ENCODE results near the gene ATP2A3. TPM values are rescaled to one million over a fixed set of nuclear protein-coding genes. Genes with fewer than 3 reads are reported as not detected.

The ATP2A3 gene
- total RNA-seq, 4 donors from 2014 or later, result 142 to 300 (median 208) TPM

DNA sequence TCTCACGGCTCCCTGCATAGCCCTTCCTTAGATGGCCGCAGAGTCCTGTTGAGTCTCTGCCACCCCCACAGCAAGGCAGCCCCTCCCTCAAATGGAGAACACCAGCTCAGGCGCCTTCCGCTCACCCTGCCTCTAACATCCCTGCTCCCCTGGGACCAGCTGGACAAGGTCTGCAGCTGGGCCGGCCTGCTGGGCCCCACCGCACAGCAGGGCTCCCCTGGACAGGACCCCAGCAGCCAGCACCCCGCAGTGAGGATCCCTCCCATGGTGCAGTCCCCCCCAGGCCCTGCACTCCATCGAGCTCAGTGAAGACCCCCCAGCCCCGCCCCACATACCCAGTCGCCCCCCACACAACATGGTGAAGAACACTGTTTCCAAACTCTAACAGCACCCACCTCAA lies 10.2 kb downstream of the ATP2A3 start:
- Histone ChIP-seq H3K27me3 (no peaks in the 10 kb centered on the region), H3K4me1 (peaks cover 3 to 7% (median 4%) of the 10 kb centered on the region in 4 donors), H3K9me3 (no peaks in the 10 kb centered on the region), H3K36me3 (peaks cover 0 to 8% (median 4%) of the 10 kb centered on the region in 4 donors), H3K27ac (no peak overlapping the region), H3K4me3 (no peak overlapping the region)
- TF ChIP-seq EP300 (IDR thresholded peaks at IDR 0.05; ENCODE audit: low read depth) (no peak), POLR2AphosphoS5 (IDR thresholded peaks at IDR 0.05) (no peak), POLR2A (IDR thresholded peaks at IDR 0.05) (no peak)
- TF ChIP-seq, protein P1, sequence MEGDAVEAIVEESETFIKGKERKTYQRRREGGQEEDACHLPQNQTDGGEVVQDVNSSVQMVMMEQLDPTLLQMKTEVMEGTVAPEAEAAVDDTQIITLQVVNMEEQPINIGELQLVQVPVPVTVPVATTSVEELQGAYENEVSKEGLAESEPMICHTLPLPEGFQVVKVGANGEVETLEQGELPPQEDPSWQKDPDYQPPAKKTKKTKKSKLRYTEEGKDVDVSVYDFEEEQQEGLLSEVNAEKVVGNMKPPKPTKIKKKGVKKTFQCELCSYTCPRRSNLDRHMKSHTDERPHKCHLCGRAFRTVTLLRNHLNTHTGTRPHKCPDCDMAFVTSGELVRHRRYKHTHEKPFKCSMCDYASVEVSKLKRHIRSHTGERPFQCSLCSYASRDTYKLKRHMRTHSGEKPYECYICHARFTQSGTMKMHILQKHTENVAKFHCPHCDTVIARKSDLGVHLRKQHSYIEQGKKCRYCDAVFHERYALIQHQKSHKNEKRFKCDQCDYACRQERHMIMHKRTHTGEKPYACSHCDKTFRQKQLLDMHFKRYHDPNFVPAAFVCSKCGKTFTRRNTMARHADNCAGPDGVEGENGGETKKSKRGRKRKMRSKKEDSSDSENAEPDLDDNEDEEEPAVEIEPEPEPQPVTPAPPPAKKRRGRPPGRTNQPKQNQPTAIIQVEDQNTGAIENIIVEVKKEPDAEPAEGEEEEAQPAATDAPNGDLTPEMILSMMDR (IDR thresholded peaks at IDR 0.05), result no peak
- in situ Hi-C loops (cut with MboI; ENCODE audit: low pct_ligation_motif_present in 1 of 4, low pct_unique_long_range_greater_than_20kb in 1 of 4, low sequenced_read_pairs in 3 of 4), result no loop called here
- intact Hi-C loops (cut with DNase I; ENCODE audit: low total_unique reads), result no loop called here
- 97% methylated on average over 9 of the region's 10 CpGs; no CpG with 5 or more reads in 1 of the 2 donors for WGBS, 2 donors (ENCODE audit: low coverage in 1 of 2)
- DNase-seq, result no peak

DNA sequence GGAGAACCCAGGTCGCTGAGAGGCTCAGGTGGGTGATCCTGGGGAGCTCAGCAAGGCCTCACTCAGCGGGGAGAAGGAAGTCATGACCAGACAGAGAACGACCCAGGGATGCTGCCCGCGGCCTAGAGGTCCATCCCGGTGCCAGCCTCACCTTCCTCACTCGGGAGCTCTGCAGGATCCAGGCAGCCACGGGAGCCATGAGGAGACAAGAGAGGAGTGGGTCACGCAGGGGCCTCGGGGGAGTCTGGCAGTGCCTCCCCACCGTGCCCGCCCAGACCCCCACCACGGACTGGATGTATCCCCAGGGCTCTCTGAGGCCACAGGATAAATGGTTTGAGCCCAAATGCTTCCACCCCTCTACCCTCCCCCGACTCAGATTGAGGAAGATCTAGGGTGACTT lies 10.7 kb downstream of the ATP2A3 start:
- TF ChIP-seq POLR2A (IDR thresholded peaks at IDR 0.05), result no peak
- TF ChIP-seq EP300 (IDR thresholded peaks at IDR 0.05; ENCODE audit: low read depth), result no peak
- TF ChIP-seq, protein P1 (IDR thresholded peaks at IDR 0.05), result no peak
- no peak for TF ChIP-seq POLR2AphosphoS5 (IDR thresholded peaks at IDR 0.05)
- no peaks in the 10 kb centered on the region for H3K9me3 ChIP-seq
- H3K27ac ChIP-seq, result no peak overlapping the region
- peaks cover 0 to 5% (median 1%) of the 10 kb centered on the region in 4 donors for H3K4me1 ChIP-seq
- no peaks in the 10 kb centered on the region for H3K27me3 ChIP-seq
- WGBS, 2 donors (ENCODE audit: low coverage in 1 of 2), result 89% methylated on average over 12 of the region's 14 CpGs; no CpG with 5 or more reads in 1 of the 2 donors
- H3K4me3 ChIP-seq, result no peak overlapping the region
- intact Hi-C loops (cut with DNase I; ENCODE audit: low total_unique reads) (no loop called here), in situ Hi-C loops (cut with MboI; ENCODE audit: low pct_ligation_motif_present in 1 of 4, low pct_unique_long_range_greater_than_20kb in 1 of 4, low sequenced_read_pairs in 3 of 4) (no loop called here)
- H3K36me3 ChIP-seq, result peaks cover 0 to 8% (median 4%) of the 10 kb centered on the region in 4 donors
- DNase-seq, result no peak

DNA sequence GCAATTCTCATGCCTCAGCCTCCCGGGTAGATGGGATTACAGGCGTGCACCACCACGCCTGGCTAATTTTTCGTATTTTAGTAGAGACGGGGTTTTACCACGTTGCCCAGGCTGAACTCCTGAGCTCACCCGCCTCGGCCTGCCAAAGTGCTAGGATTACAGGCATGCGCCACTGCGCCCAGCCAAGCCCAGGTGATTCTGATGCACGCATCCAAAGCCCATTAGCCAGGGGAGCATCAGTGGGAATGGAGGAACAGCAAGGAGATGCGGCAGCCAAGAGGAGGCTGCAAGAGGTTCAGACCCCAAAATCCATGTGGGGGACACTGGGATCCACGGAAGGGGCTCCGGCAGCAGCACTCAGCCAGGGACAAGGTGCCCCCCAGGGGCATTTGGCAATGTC lies 12.1 kb downstream of the ATP2A3 start:
- intact Hi-C loops (cut with DNase I; ENCODE audit: low total_unique reads), result no loop called here
- in situ Hi-C loops (cut with MboI; ENCODE audit: low pct_ligation_motif_present in 1 of 4, low pct_unique_long_range_greater_than_20kb in 1 of 4, low sequenced_read_pairs in 3 of 4), result no loop called here
- peaks cover 0 to 16% (median 4%) of the 10 kb centered on the region in 4 donors for H3K36me3 ChIP-seq

DNA sequence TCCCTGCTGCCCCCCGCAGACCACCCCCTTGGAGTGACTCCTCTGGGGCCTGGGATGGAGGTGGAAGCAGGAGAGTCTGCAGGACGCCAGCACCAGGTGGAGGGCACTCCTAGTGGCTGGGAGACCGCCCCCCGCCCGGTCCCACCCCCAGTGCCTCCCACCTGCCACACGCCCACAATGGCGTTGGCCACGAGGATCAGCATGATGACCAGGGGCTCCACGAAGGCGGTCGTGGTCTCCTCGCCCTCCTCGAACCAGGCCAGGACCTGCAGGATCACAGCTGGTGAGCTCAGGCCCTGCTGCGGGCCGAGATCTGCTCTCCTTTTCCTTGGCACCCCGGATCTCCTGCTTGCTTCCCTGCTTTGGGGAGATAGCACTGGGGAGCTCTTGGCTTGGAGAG lies 12.8 kb downstream of the ATP2A3 start:
- in situ Hi-C loops (cut with MboI; ENCODE audit: low pct_ligation_motif_present in 1 of 4, low pct_unique_long_range_greater_than_20kb in 1 of 4, low sequenced_read_pairs in 3 of 4), result no loop called here
- H3K27me3 ChIP-seq, result no peaks in the 10 kb centered on the region
- no peak overlapping the region for H3K27ac ChIP-seq
- 98% methylated on average over 8 of the region's 16 CpGs; no CpG with 5 or more reads in 1 of the 2 donors for WGBS, 2 donors (ENCODE audit: low coverage in 1 of 2)
- no peaks in the 10 kb centered on the region for H3K9me3 ChIP-seq
- H3K4me1 ChIP-seq, result peaks cover 0 to 3% (median 0%) of the 10 kb centered on the region in 4 donors
- no peak for DNase-seq
- no peak for TF ChIP-seq POLR2AphosphoS5 (IDR thresholded peaks at IDR 0.05)
- no peak for TF ChIP-seq POLR2A (IDR thresholded peaks at IDR 0.05)
- TF ChIP-seq EP300 (IDR thresholded peaks at IDR 0.05; ENCODE audit: low read depth), result no peak
- TF ChIP-seq, protein P1 (IDR thresholded peaks at IDR 0.05), result no peak
- intact Hi-C loops (cut with DNase I; ENCODE audit: low total_unique reads), result no loop called here
- no peak overlapping the region for H3K4me3 ChIP-seq
- H3K36me3 ChIP-seq, result peaks cover 0 to 21% (median 4%) of the 10 kb centered on the region in 4 donors

More for the DNA sequence above, 12.1 kb downstream of the ATP2A3 start:
- H3K27ac ChIP-seq, result no peak overlapping the region
- H3K27me3 ChIP-seq, result no peaks in the 10 kb centered on the region
- no peak overlapping the region for H3K4me3 ChIP-seq
- DNase-seq, result no peak
- H3K9me3 ChIP-seq, result no peaks in the 10 kb centered on the region
- WGBS, 2 donors (ENCODE audit: low coverage in 1 of 2), result 94 to 100% methylated on average over 3 to 14 of the region's 14 CpGs
- H3K4me1 ChIP-seq, result peaks cover 0 to 5% (median 1%) of the 10 kb centered on the region in 4 donors
- TF ChIP-seq POLR2AphosphoS5 (IDR thresholded peaks at IDR 0.05), result no peak
- TF ChIP-seq POLR2A (IDR thresholded peaks at IDR 0.05), result no peak
- TF ChIP-seq EP300 (IDR thresholded peaks at IDR 0.05; ENCODE audit: low read depth), result no peak
- TF ChIP-seq, protein P1 (IDR thresholded peaks at IDR 0.05), result no peak

All from transverse colon (tissue), 4 donors.